OCI-LY1 (cell line): Measurements from ENCODE around the gene VWA3B.
"Not testable (repeated sequence)": the region's sequence is repeated elsewhere in the genome, so short reads cannot be mapped to it uniquely, and the experiment has no call there.

Source experiments
- H2AFZ ChIP-seq: fragments of 200-600 bp; sonication (generic), shearing (Covaris generic); 2 replicates; pipeline ENCODE4 v1.6.0; 2014; ENCODE audit warnings: antibody characterized with exemption, mild to moderate bottlenecking, low read length
- H3F3A ChIP-seq: fragments of 200-600 bp; sonication (generic), shearing (Covaris generic); 2 replicates; pipeline ENCODE4 v1.6.0; 2014; ENCODE audit warnings: mild to moderate bottlenecking, antibody characterized with exemption, low read length, moderate library complexity; ENCODE audit not compliant: insufficient read depth
- H3K27ac ChIP-seq: fragments of 200-600 bp; sonication (generic); 2 replicates; pipeline ENCODE4 v1.5.1; 2014; ENCODE audit warnings: low read length, mixed run types, mild to moderate bottlenecking, low read depth; ENCODE audit not compliant: poor library complexity, severe bottlenecking
- H3K27me3 ChIP-seq: fragments of 200-600 bp; sonication (generic); 2 replicates; pipeline ENCODE4 v1.6.0; 2014; ENCODE audit warnings: antibody characterized with exemption, mild to moderate bottlenecking, low read length, moderate library complexity; ENCODE audit not compliant: insufficient read depth
- H3K36me3 ChIP-seq: fragments of 200-600 bp; sonication (generic); 2 replicates; pipeline ENCODE4 v1.6.1; 2014; ENCODE audit warnings: mild to moderate bottlenecking, antibody characterized with exemption, low read length, moderate library complexity, mixed read lengths; ENCODE audit not compliant: insufficient read depth
- H3K4me1 ChIP-seq: fragments of 200-600 bp; sonication (generic); 2 replicates; pipeline ENCODE4 v1.5.1; 2014; ENCODE audit warnings: mild to moderate bottlenecking, low read length, moderate library complexity; ENCODE audit not compliant: insufficient read depth, severe bottlenecking
- H3K4me2 ChIP-seq: fragments of 200-600 bp; sonication (generic), shearing (Covaris generic); 2 replicates; pipeline ENCODE4 v1.6.1; 2014; ENCODE audit warnings: low read length
- H3K4me3 ChIP-seq: fragments of 200-600 bp; sonication (generic); 2 replicates; pipeline ENCODE4 v1.5.1; 2014; ENCODE audit warnings: low read length, low read depth, mild to moderate bottlenecking, mixed read lengths; ENCODE audit not compliant: poor library complexity, severe bottlenecking
- H3K79me2 ChIP-seq: fragments of 200-600 bp; shearing (Covaris generic); 2 replicates; pipeline ENCODE4 v1.6.1; 2016; ENCODE audit warnings: mixed run types, low read length, mixed read lengths; ENCODE audit not compliant: insufficient read depth
- H3K9ac ChIP-seq: fragments of 200-600 bp; sonication (generic), shearing (Covaris generic); 2 replicates; pipeline ENCODE4 v1.6.1; 2014; ENCODE audit warnings: mild to moderate bottlenecking, low read length, mixed read lengths
- H3K9me2 ChIP-seq: fragments of 200-600 bp; sonication (generic), shearing (Covaris generic); 2 replicates; pipeline ENCODE4 v1.6.1; 2014; ENCODE audit warnings: low read depth, mild to moderate bottlenecking, low read length, mixed read lengths
- H3K9me3 ChIP-seq: fragments of 200-600 bp; shearing (Covaris generic); 2 replicates; pipeline ENCODE4 v1.6.1; 2014; ENCODE audit warnings: low read length, mixed read lengths
- H4K20me1 ChIP-seq: fragments of 200-600 bp; sonication (generic), shearing (Covaris generic); 2 replicates; pipeline ENCODE4 v1.6.0; 2016; ENCODE audit warnings: mild to moderate bottlenecking, low read length; ENCODE audit not compliant: insufficient read depth
- CTCF ChIP-seq: fragments of 200-600 bp; sonication (generic), shearing (Covaris generic); IDR thresholded peaks from 2 replicates; pipeline ENCODE4 v1.5.1; 2017; ENCODE audit warnings: mild to moderate bottlenecking, antibody characterized with exemption, low read length, moderate library complexity, mixed read lengths
- EZH2 ChIP-seq: fragments of 200-600 bp; sonication (generic), shearing (Covaris generic); IDR thresholded peaks from 2 replicates; pipeline ENCODE4 v1.8.0; 2017; ENCODE audit warnings: borderline replicate concordance, mixed run types, mild to moderate bottlenecking, antibody characterized with exemption, low read length, moderate library complexity, mixed read lengths

Gene VWA3B

DNA sequence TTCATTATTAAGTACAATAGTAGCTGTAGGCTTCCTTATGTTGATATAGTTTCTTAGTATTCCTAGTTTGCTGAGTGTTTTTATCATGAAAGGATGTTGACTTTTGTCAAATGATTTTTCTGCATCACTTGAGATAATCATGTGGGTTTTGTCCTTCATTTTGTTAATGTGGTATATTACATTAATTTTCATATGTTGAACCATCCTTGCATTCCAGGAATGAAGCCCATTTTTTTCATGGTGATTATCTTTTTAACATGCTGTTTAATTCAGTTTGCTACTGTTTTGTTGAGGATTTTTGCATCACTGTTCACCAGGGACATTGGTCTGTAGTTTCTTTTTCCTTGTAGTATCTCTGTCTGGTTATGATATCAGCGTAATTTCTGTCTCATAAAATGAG, 176.4 kb downstream of the VWA3B start:
- TF ChIP-seq CTCF (no peak), EZH2 (no peak)
- Histone ChIP-seq H3K9ac (no peak overlapping the region), H3K9me3 (peaks cover 13% of the 10 kb centered on the region; the same call in 1 of the 2 replicates), H4K20me1 (no peaks in the 10 kb centered on the region), H3K27me3 (no peaks in the 10 kb centered on the region), H3K4me1 (no peaks in the 10 kb centered on the region), H3K4me3 (no peak overlapping the region), H3K4me2 (no peak overlapping the region), H3K36me3 (no peaks in the 10 kb centered on the region), H3K27ac (no peak overlapping the region), H3F3A (no peaks in the 10 kb centered on the region), H2AFZ (no peak overlapping the region), H3K9me2 (no peaks in the 10 kb centered on the region), H3K79me2 (no peaks in the 10 kb centered on the region)

DNA sequence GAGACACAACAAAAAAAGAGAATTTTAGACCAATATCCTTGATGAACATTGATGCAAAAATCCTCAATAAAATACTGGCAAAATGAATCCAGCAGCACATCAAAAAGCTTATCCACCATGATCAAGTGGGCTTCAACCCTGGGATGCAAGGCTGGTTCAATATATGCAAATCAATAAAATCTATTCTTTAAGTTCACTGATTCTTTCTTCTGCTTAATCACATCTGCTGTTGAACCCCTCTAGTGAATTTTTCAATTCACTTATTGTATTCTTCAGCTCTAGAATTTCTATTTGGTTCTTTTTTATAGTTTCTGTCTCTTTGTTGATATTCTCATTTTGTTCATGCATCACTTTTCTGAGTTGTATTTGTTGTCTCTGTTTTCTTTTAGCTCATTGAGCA, 181.3 kb downstream of the VWA3B start:
- not testable (repeated sequence) for H3K9ac ChIP-seq, H3K36me3 ChIP-seq, H4K20me1 ChIP-seq, H3K79me2 ChIP-seq, H2AFZ ChIP-seq, H3K27me3 ChIP-seq, H3K4me2 ChIP-seq, H3K4me3 ChIP-seq, H3K4me1 ChIP-seq, H3F3A ChIP-seq, H3K27ac ChIP-seq, H3K9me2 ChIP-seq
- peaks cover 10% of the 10 kb centered on the region; the same call in 1 of the 2 replicates for H3K9me3 ChIP-seq

GRCh38 chr2:98269274-98269673, 182.3 kb downstream of the VWA3B start:
- no peak overlapping the region for H3K4me3 ChIP-seq
- H3K79me2 ChIP-seq, result no peaks in the 10 kb centered on the region
- H4K20me1 ChIP-seq, result no peaks in the 10 kb centered on the region
- H3K9me2 ChIP-seq, result no peaks in the 10 kb centered on the region
- no peak overlapping the region for H3K9ac ChIP-seq
- no peak overlapping the region for H3K27ac ChIP-seq
- H3K4me1 ChIP-seq, result no peaks in the 10 kb centered on the region
- no peak overlapping the region for H3K4me2 ChIP-seq
- H3F3A ChIP-seq, result no peaks in the 10 kb centered on the region
- H3K9me3 ChIP-seq, result 0 out of 2 replicates have a peak, but pooled peaks cover 4% of the 10 kb centered on the region
- H2AFZ ChIP-seq, result no peak overlapping the region
- 0 out of 2 replicates have a peak, but pooled peaks cover 3% of the 10 kb centered on the region for H3K27me3 ChIP-seq
- no peak for TF ChIP-seq EZH2
- peak; percentile 69 for TF ChIP-seq CTCF
- no peaks in the 10 kb centered on the region for H3K36me3 ChIP-seq

GRCh38 chr2:98269830-98270229, 182.9 kb downstream of the VWA3B start:
- Histone ChIP-seq H3K27ac (no peak overlapping the region), H3F3A (no peaks in the 10 kb centered on the region), H4K20me1 (no peaks in the 10 kb centered on the region), H3K9me2 (no peaks in the 10 kb centered on the region), H2AFZ (no peak overlapping the region), H3K4me1 (no peaks in the 10 kb centered on the region), H3K9ac (no peak overlapping the region), H3K9me3 (no peaks in the 10 kb centered on the region), H3K27me3 (0 out of 2 replicates have a peak, but pooled peaks cover 3% of the 10 kb centered on the region), H3K4me2 (no peak overlapping the region), H3K4me3 (no peak overlapping the region), H3K79me2 (no peaks in the 10 kb centered on the region), H3K36me3 (no peaks in the 10 kb centered on the region)
- TF ChIP-seq CTCF, result no peak
